Measurements from ENCODE around the gene CACNA1C.

CACNA1C gene

GRCh38 chr12:2337031-2338010, 284.5 kb downstream of the CACNA1C start:
- Mint-ChIP-seq H3K9me3 (ENCODE audit: low read depth) (no peaks in the 10 kb centered on the region), H3K4me3 (no peak overlapping the region), H3K36me3 (no peaks in the 10 kb centered on the region), H3K4me1 (ENCODE audit: low read depth) (no peaks in the 10 kb centered on the region), H3K27ac (no peak overlapping the region), H3K27me3 (peaks cover 2% of the 10 kb centered on the region)

- Mint-ChIP-seq H3K27me3 (peaks cover 2% of the 10 kb centered on the region), H3K36me3 (no peaks in the 10 kb centered on the region)
These were observed 285.6 kb downstream of the CACNA1C start for GRCh38 chr12:2338381-2338780.

GRCh38 chr12:2338991-2339431, 286.2 kb downstream of the CACNA1C start:
- H3K27me3 Mint-ChIP-seq: peaks cover 2% of the 10 kb centered on the region
- H3K4me1 Mint-ChIP-seq (ENCODE audit: low read depth): no peaks in the 10 kb centered on the region
- H3K4me3 Mint-ChIP-seq: no peak overlapping the region
- no peaks in the 10 kb centered on the region for H3K36me3 Mint-ChIP-seq
- no peaks in the 10 kb centered on the region for H3K9me3 Mint-ChIP-seq (ENCODE audit: low read depth)
- no peak overlapping the region for H3K27ac Mint-ChIP-seq

More at GRCh38 chr12:2338381-2338780, 285.6 kb downstream of the CACNA1C start:
- no peaks in the 10 kb centered on the region for H3K4me1 Mint-ChIP-seq (ENCODE audit: low read depth)
- no peak overlapping the region for H3K4me3 Mint-ChIP-seq
- H3K9me3 Mint-ChIP-seq (ENCODE audit: low read depth): no peaks in the 10 kb centered on the region
- no peak overlapping the region for H3K27ac Mint-ChIP-seq

GRCh38 chr12:2341051-2341751, 288.4 kb downstream of the CACNA1C start:
- Mint-ChIP-seq H3K4me3 (no peak overlapping the region), H3K36me3 (no peaks in the 10 kb centered on the region), H3K27me3 (no peaks in the 10 kb centered on the region), H3K4me1 (ENCODE audit: low read depth) (no peaks in the 10 kb centered on the region), H3K9me3 (ENCODE audit: low read depth) (no peaks in the 10 kb centered on the region), H3K27ac (no peak overlapping the region)

GRCh38 chr12:2341871-2342270, 289.1 kb downstream of the CACNA1C start:
- no peaks in the 10 kb centered on the region for H3K9me3 Mint-ChIP-seq (ENCODE audit: low read depth)
- H3K4me1 Mint-ChIP-seq (ENCODE audit: low read depth): no peaks in the 10 kb centered on the region
- no peaks in the 10 kb centered on the region for H3K27me3 Mint-ChIP-seq
- H3K4me3 Mint-ChIP-seq: no peak overlapping the region
- no peaks in the 10 kb centered on the region for H3K36me3 Mint-ChIP-seq
- no peak overlapping the region for H3K27ac Mint-ChIP-seq

- Mint-ChIP-seq H3K9me3 (ENCODE audit: low read depth) (no peaks in the 10 kb centered on the region), H3K27ac (no peak overlapping the region), H3K27me3 (peaks cover 2% of the 10 kb centered on the region), H3K4me3 (no peak overlapping the region), H3K36me3 (no peaks in the 10 kb centered on the region), H3K4me1 (ENCODE audit: low read depth) (no peaks in the 10 kb centered on the region)
These were observed 290.9 kb downstream of the CACNA1C start for GRCh38 chr12:2343681-2344080.

- Mint-ChIP-seq H3K4me3 (no peak overlapping the region), H3K9me3 (ENCODE audit: low read depth) (no peaks in the 10 kb centered on the region), H3K36me3 (no peaks in the 10 kb centered on the region), H3K27ac (no peak overlapping the region), H3K27me3 (peaks cover 2% of the 10 kb centered on the region), H3K4me1 (ENCODE audit: low read depth) (no peaks in the 10 kb centered on the region)
These were observed 291.7 kb downstream of the CACNA1C start for GRCh38 chr12:2344476-2344875.

- no peak overlapping the region for H3K27ac Mint-ChIP-seq
- no peak overlapping the region for H3K4me3 Mint-ChIP-seq
- no peaks in the 10 kb centered on the region for H3K9me3 Mint-ChIP-seq (ENCODE audit: low read depth)
- no peaks in the 10 kb centered on the region for H3K4me1 Mint-ChIP-seq (ENCODE audit: low read depth)
- peaks cover 2% of the 10 kb centered on the region for H3K27me3 Mint-ChIP-seq
- no peaks in the 10 kb centered on the region for H3K36me3 Mint-ChIP-seq
These were observed 292.1 kb downstream of the CACNA1C start for GRCh38 chr12:2344885-2345284.

GRCh38 chr12:2345902-2346301, 293.1 kb downstream of the CACNA1C start:
- Mint-ChIP-seq H3K4me1 (ENCODE audit: low read depth) (no peaks in the 10 kb centered on the region), H3K9me3 (ENCODE audit: low read depth) (no peaks in the 10 kb centered on the region), H3K4me3 (no peak overlapping the region), H3K36me3 (no peaks in the 10 kb centered on the region), H3K27me3 (peaks cover 2% of the 10 kb centered on the region), H3K27ac (no peak overlapping the region)

GRCh38 chr12:2346416-2346815, 293.6 kb downstream of the CACNA1C start:
- Mint-ChIP-seq H3K9me3 (ENCODE audit: low read depth) (no peaks in the 10 kb centered on the region), H3K27ac (no peak overlapping the region), H3K27me3 (peaks cover 2% of the 10 kb centered on the region), H3K36me3 (no peaks in the 10 kb centered on the region), H3K4me3 (no peak overlapping the region), H3K4me1 (ENCODE audit: low read depth) (no peaks in the 10 kb centered on the region)

- peaks cover 2% of the 10 kb centered on the region for H3K27me3 Mint-ChIP-seq
- no peaks in the 10 kb centered on the region for H3K4me1 Mint-ChIP-seq (ENCODE audit: low read depth)
- H3K4me3 Mint-ChIP-seq: no peak overlapping the region
- H3K36me3 Mint-ChIP-seq: no peaks in the 10 kb centered on the region
- H3K27ac Mint-ChIP-seq: no peak overlapping the region
- no peaks in the 10 kb centered on the region for H3K9me3 Mint-ChIP-seq (ENCODE audit: low read depth)
These were observed 294.5 kb downstream of the CACNA1C start for GRCh38 chr12:2347137-2347843.

GRCh38 chr12:2347844-2348481, 295.2 kb downstream of the CACNA1C start:
- H3K4me3 Mint-ChIP-seq: no peak overlapping the region
- peaks cover 6% of the 10 kb centered on the region for H3K27me3 Mint-ChIP-seq
- H3K36me3 Mint-ChIP-seq: no peaks in the 10 kb centered on the region

GRCh38 chr12:2348482-2348852, 295.7 kb downstream of the CACNA1C start:
- Mint-ChIP-seq H3K36me3 (no peaks in the 10 kb centered on the region), H3K4me3 (no peak overlapping the region), H3K27me3 (peaks cover 6% of the 10 kb centered on the region), H3K4me1 (ENCODE audit: low read depth) (no peaks in the 10 kb centered on the region), H3K27ac (no peak overlapping the region), H3K9me3 (ENCODE audit: low read depth) (no peaks in the 10 kb centered on the region)

More at GRCh38 chr12:2347844-2348481, 295.2 kb downstream of the CACNA1C start:
- no peaks in the 10 kb centered on the region for H3K4me1 Mint-ChIP-seq (ENCODE audit: low read depth)
- H3K27ac Mint-ChIP-seq: no peak overlapping the region
- H3K9me3 Mint-ChIP-seq (ENCODE audit: low read depth): no peaks in the 10 kb centered on the region

GRCh38 chr12:2351161-2351560, 298.4 kb downstream of the CACNA1C start:
- Mint-ChIP-seq H3K9me3 (ENCODE audit: low read depth) (no peaks in the 10 kb centered on the region), H3K4me3 (no peak overlapping the region), H3K27ac (no peak overlapping the region), H3K4me1 (ENCODE audit: low read depth) (no peaks in the 10 kb centered on the region), H3K36me3 (no peaks in the 10 kb centered on the region), H3K27me3 (peaks cover 8% of the 10 kb centered on the region)

Measured in activated naive CD8-positive, alpha-beta T cell (primary cell).